Stimulated activated CD4-positive, alpha-beta T cell treated with anti-CD3 and anti-CD28 coated beads, TNF-alpha, amount 100 ng/mL, for 48 hours (primary cell): ENCODE data around the gene CYTH3.
"Not testable (repeated sequence)": the region's sequence is repeated elsewhere in the genome, so short reads cannot be mapped to it uniquely, and the experiment has no call there.

ENCODE experiments used
- DNase-seq, 3 donors: peaks; one replicate each; pipeline ENCODE4 v3.0.0-alpha.2; 2020; ENCODE audit warnings: low read depth in 3 of 3

The CYTH3 gene

DNA sequence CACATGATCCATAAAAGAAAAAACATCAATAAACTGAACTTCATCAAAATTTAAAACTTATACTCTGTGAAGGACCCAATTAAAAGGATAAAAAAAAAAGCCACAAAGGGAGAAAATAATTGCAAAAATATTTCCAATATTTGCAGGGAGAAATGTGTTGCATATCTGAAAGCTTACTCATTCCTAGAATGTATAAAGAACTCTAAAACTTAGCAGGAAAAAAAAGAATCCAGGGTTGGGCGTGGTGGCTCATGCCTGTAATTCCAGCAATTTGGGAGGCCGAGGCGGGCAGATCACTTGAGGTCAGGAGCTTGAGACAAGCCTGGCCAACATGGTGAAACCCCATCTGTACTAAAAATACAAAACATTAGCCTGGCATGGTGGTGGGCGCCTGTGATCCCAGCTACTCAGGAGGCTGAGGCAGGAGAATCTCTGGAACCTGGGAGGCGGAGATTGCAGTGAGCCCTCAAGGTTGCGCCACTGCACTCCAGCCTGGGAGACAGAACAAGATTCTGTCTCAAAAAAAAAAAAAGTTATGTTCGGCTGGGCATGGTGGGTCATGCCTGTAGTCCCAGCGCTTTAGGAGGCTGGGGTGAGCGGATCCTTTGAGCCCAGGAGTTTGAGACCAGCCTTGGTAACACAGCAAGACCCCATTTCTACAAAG lies 11.1 kb upstream of the CYTH3 start:
- DNase-seq, result not testable (repeated sequence)

DNA sequence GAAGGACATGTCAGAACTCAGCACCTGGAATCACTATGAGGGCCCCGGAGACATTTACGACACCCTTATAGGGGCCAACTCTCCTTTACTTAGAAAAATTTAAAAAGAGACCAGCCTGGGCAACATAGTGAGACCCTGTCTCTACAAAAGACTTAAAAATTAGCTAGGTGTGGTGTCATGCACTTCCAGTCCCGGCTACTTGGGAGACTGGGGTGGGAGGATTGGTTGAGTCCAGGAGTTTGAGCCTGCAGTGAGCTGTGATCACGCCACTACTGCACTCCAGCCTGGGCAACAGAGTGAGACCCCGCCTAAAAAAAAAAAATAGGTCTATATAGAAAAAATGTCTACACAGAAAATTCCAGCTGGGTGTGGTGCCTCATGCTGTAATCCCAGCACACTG lies 7.5 kb upstream of the CYTH3 start:
- no peak for DNase-seq

DNA sequence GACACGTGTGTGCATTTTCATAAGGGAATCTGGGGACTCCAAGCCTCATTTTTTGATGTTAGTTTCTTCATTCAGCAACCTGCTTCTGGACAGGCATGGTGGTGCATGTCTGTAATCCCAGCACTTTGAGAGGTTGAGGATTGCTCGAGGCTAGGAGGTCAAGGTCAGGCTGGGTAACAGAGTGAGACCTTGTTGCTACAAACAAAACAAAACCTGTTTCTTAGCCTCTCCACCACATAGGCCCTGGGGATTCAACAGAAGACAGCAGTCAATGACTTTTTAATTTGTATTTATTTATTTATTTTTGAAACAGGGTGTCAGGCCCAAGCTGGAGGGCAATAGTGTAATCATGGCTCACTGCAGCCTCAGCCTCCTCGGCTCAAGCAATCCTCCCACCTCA lies 6.9 kb upstream of the CYTH3 start:
- DNase-seq, result no peak

DNA sequence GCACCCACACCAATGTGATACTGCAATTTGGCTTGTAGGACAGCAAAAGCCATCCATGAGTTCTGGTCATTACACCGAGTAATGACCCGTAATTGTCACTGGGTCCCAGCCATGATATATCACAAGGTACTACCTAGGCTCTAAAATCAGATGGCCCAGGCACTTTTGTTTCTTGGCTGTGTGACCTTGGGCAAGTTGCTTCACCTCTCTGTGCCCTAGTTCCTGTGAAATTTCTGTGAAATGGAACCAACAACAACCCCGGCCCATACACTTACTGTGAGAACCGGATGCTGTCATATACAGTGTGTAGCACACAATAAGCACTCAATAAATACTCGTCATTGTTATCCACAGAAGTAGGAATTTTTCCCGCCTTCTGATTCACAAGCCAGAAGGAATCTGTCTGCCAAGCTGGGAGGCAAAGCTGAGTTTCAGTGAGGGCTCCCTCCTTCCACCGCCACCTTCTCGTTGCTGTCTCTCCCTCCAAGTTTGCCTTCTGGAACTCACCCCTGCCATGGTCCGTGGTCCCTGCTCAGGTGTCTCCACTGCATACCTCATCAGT lies 6.4 kb upstream of the CYTH3 start:
- DNase-seq, result no peak

DNA sequence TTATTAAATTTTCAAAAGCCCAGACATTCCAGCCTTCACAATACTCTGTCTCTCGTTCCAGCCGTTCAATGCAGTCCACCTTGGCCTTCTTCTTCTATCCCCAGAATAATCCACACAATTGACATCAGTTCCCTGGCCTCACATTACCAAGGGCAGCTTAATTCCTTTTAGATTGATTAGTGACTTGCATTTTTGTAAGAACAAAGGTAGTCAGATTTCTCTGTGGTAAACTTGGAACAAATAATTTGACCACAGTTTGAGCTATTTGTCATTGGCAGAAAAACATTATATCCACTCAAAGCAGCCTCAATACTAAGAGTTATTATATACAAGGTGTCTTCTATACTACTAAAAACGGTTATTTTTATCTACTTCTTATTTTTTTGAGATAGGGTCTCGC lies 5.1 kb upstream of the CYTH3 start:
- DNase-seq, result no peak

DNA sequence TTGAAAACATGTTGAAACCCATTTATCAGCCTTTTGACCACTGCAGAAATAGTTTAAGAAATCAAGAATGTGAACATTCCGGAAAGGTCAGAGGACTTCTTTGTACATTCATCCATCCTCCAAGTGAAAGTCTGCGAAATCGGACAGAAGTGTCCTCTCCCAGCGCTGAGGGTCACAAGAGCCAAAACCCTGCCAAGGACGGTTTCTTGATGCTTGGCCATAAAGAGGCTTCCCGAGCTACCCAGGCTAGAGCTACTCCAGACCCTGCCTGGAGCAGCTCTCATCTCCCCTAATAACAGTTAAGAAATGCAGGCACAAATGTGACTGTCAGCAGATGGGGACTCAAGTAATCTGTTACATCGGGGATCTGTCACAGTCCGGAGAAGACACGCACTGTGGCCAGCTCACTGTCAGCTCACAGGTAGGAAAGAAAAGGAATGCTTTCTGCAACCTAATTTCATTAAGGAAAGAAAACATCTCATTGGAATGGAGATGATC lies 4.5 kb upstream of the CYTH3 start:
- no peak for DNase-seq

DNA sequence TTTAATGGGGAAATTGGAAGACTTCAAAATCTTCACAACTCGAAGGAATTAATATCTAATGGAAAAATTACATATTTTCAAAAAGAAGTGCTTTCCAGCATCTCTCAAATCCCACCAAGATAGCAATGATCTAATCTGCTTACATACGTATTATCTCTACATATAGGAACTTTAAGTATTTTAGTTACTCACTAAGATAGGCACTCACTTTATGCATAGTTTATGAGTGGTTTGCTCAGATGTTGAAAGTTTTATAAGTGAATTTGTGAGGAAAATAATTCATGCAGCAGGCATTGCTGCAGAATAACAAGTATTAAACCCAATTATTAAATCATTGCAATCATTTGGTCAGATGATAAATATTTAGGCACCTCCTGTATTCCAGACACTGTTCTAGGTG lies 2.3 kb upstream of the CYTH3 start:
- DNase-seq, result no peak

DNA sequence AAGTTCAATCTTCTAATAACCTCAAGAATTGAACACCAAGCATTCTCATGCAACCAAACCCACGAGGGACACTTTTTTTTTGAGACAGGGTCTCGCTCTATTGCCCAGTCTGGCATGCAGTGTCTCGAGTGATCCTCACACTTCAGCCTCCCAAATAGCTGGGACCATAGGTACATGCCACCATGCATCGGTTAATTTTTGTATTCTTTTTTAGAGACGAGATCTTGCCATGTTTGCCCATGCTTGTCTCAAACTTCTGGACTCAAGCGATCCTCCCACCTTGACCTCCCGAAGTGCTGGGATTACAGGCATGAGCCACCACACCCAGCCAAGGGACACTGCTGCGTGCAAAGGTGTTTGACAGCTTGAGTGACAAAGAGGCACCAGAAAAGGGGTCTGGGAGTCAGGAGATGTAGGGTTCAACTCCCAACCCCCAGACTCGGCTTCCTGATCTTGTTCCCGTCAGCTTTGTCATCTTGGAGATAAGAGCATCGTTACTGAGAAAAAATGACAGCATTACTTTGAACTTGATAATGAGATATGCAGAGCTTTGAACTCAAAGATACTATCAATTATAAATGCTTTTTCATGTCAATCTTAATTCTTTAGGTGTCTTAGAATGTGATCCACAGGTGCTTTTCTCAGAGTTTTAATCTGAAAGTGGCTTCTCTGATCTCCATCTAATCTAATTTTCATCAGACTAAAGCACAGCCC lies 1.6 kb upstream of the CYTH3 start:
- DNase-seq, result no peak

DNA sequence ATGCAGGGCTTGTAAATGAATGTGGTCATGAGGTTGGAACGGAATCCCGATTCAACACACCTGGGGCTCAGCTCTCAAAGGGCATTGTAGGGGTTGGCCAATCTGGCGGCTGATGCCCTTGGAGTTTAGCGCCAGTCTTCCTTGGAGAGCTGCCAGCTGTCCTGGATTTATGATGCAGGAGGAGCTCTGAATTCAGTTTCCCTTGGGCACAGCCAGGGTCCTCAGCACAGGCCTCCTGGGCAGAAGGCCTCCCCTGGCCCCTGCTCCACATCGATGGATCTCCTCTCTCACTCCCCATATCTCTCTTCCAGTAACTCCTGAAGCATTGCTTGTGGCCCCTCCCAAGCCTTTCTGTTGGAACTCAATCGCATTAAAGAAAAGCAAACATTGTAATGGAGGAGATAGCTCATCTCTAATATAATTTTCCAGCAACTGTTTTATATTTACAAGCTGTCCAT lies 985 bp upstream of the CYTH3 start:
- DNase-seq, result no peak

DNA sequence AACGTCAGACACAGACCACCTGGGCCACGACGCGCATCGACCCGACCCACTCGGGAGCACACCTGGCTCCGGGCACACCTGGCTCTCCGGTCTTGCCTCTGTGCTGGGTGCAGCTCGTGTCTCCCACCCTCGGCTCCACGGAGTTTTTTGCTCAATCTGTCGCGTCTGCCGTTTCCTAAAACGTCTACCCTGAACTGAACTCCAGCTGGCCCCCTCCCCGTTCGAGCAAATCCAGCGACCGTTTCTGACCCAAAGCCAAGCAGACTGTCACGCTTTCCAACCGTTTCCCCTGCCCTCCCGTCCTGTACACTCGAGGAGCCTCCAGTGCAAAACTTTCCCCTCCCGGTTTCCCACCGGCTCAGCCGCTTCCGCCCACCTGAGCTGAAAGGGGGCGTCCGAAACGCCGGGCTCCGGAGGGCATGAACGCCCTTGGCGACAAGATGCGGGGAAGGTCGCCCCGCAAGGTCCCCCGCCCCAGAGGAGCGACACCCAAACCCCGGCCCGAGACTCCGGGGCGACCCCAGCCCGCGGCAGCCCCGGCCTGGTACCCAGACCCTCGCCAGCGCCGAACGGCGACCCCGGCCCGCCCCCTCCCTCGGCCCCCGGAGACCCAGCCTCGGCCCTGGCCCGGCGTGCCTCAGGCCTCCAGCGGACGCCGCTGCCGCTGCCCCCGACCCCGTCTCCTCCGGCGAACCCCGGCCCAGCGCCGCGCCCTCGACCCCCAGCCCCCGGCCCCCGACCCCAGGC lies 557 bp downstream of the CYTH3 start:
- DNase-seq, result no peak

DNA sequence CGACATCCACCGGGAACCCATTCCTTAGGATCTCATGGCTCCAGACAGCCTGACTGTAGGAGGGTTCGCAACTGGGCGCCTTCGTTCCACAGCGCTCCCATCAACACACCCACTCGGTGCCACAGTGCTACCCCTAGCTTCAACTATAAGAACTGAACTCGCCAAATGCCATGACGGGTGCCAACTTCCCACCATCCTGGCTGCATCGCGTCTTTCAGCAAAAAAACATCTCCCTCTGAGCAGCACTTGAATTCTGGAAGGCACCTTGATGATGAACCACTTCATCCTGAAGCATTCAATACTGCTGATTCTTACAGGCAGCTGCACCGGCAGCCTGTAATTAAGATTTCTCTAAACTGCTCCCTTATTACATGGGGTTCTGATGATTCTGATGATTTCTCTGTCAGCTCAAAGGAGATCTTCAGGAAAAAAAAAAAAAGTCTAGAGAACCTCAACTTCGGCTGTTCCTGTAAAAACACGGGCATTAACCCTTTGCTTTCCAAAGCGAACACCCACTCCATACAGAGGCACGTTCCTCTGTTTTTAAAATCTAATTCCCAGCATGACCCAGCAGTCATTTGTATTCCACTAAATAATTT lies 1.3 kb downstream of the CYTH3 start:
- DNase-seq, result peak in 1 of 3 donors; percentile 19

DNA sequence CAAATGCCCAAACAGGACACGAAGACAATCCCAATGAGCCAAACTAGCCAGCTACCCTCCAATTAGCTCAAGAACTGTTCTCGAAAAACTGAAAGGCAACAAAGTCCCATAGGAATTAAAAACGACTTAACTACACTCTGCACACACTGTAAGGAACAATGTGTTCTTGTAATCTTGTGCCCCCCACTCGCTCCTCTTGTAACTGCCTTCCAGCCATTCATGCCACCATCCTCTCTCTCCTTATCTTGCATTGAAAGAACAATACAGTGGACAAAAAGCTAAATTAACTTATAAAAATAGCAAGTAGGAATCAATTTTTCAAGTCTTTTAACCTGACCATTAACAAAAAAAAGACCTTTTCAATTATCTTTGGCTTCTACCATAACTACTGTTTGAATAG lies 2.9 kb downstream of the CYTH3 start:
- no peak for DNase-seq

DNA sequence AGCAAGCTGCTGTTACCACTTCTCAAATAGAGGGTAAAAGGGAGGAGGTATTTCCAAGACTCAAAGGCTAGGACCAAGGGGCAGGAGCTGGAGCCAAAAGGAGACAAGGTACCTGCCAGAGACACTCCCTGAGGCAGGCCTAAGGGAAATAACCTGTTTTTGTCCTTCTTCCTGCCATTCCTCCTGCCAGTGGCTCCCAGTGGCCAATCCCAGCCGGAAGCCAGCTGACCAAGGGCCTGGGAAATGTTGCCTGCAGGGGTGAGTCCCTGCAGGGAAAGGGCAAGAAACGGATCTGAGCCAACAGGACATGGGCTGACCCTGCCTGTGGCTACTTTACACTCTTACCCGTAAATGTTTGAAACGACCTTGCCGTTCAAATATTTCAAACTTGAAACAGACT lies 3.5 kb downstream of the CYTH3 start:
- no peak for DNase-seq

DNA sequence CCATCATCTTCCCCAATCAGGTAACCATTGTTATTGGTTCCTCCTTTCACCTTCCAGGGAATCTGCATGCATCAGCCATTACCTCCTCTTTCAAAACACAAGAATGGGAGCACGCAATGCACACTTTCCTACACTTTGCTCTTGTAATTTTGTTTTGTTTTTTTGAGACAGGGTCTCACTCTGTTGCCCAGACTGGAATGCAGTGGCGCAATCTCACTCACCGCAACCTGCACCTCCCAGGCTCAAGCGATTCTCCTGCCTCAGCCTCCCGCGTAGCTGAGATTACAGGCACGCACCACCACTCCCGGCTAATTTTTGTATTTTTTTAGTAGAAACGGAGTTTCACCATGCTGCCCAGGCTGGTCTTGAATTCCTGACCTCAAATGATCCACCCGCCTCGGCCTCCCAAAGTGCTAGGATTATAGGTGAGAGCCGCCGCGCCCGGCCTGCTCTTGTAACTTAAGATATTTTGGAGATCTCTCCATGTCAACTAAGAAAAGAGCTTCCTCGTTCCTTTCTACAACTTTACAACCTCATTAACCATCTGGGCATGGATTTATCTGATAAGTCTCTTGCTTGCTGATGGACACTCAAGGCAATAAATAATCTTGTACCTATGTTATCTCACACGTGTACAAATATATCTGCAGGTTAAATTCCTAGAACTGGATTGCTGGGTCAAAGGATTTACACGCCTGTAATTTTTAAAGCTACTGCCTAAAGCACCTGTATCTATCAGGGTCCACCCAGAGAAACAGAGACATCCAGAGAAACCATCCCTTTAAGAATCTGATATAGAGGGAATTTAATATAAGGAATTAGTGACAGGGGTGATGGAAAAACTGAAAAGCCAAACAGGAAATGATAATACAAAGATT lies 4.2 kb downstream of the CYTH3 start:
- DNase-seq, result no peak

DNA sequence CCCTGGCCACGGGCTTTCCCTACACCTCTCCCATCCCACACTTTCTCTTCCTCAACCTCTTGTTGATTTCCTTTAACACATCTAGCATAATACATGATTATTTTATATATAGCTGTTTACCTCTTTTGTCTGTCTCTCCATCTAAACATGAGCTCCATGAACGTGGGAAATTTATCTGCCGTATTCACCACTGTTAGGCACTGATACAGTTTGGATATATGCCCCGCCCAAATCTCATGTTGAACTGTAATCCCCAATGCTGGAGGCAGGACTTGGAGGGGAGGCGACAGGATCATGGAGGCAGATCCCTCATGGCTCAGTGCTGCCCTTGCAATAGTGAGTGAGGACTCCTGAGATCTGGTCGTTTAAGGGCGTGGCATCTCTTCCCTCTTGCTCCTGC lies 5.7 kb downstream of the CYTH3 start:
- no peak for DNase-seq

DNA sequence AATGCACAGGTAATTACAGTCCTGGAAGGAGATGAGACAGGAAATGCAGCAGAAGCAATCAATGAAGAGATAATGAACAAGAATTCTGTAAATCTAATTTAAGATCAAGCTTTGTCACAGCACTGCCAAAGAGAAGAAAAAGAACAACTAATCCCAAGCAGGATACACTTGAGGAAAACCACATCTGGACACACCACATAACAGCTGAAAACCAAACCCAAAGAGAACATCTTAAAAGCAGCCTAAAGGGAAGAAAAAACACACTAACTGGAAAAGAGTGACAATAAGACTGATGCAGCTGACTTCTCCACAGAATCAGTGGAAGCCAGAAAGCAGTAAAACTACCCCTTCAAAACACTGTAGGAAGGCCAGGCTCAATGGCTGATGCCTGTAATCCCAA lies 10.2 kb downstream of the CYTH3 start:
- no peak for DNase-seq

DNA sequence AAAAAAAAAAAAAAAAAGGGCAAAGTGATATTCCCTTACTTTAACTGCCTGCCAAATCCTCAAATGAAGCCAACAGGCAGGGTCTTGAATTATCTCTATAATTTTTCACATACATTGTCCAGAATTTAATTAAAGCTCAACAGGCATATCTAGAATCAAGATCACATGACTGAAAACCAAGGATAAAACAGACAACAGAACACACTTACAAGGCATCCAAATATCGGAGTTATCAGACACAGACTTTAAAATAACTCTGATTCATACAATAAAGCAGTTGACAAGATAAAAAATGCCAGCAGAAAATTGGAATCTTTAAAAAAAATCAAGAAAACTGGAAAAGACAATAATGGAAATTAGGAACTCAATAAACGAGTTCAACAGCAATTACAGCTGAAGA lies 10.7 kb downstream of the CYTH3 start:
- no peak for DNase-seq

DNA sequence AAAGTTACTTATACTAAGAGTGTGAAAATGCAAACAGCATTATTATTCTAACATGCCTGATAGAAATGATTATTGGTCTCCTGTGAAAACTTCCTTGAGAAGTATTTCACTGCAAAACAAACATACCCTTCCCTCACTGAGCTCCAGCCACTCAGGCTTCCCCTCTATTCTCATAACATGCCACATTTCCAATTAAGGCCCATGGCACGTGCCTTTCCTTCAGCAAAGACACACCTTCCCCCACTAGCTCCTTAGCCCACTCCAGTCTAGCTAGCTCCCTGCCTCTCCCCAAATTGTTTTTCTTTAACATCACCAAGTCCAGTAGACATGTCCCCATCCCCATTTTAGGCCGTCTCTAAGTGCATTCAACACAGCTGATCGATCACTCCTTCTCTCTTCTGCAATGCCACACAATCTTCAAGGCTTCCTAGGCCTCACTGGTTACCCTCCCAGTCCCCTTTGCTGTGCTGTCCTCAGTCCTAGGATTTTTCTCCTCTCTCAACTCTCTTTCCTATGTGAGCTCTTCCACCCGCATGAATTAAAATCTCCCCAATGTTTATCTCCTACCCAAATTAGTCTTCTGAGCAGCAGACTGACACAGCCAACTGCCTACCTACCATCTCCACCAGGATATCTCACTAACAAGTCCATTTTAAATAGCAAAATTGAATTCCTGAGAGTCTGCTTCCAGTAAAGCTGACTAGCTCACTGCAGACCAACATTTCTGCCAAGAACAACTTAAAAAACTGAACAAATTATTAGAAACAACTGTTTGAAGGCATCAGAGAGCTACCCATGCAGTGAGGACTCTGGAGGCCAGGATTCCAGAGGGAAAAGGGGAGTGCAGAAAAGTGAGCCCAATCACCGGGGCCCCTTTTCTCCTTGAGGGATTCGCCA lies 11.9 kb downstream of the CYTH3 start:
- no peak for DNase-seq

DNA sequence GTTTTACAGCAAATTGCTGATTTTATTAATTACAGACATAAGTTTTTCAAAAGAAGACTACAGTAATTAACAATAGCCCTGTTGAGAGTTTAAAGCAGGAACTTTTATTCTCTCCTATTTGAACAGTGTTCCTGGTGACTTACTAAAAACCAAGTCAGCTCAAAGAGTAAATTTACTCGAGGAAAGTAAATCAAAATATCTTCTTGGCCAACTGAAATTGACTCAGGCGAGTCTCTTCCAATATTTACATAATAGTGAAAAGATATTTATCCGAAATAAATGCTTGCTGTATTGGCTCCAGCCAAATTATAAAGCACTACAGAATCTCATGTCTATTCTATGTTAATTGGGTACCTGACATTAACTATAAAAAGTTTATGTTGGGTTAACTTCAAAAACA lies 13.2 kb downstream of the CYTH3 start:
- DNase-seq, result no peak
